Stimulated activated naive CD8-positive, alpha-beta T cell treated with anti-CD3 and anti-CD28 coated beads, Interleukin-15, amount 100 ng/mL, for 72 hours (primary cell): ENCODE results near the gene PPIL6.
A peak's percentile ranks its signal among the peaks of the same experiment; 100 is the strongest.
"Not testable (repeated sequence)": the region's sequence is repeated elsewhere in the genome, so short reads cannot be mapped to it uniquely, and the experiment has no call there.

ENCODE experiments used
- ATAC-seq: fragments of 150-1000 bp; cut with Tn5 transposase; 2 replicates; pipeline ENCODE4 v1.10.0; 2021; ENCODE audit warnings: mild to moderate bottlenecking, moderate library complexity
- DNase-seq, 2 donors: peaks; one replicate each; pipeline ENCODE4 v3.0.0; 2021 to 2022
- H3K27ac Mint-ChIP-seq, 2 donors: one replicate each; pipeline ENCODE4 v1.8.0; 2022; ENCODE audit warnings: mild to moderate bottlenecking in 2 of 2, mixed read lengths in 2 of 2, moderate library complexity in 2 of 2
- H3K27me3 Mint-ChIP-seq: one replicate; pipeline ENCODE4 v1.8.0; 2022; ENCODE audit warnings: mixed read lengths
- H3K4me1 Mint-ChIP-seq: one replicate; pipeline ENCODE4 v1.8.0; 2022; ENCODE audit warnings: mild to moderate bottlenecking, mixed read lengths
- H3K4me3 Mint-ChIP-seq, 2 donors: one replicate each; pipeline ENCODE4 v1.8.0; 2022; ENCODE audit warnings: mild to moderate bottlenecking in 2 of 2, mixed read lengths in 2 of 2, moderate library complexity in 1 of 2
- H3K9me3 Mint-ChIP-seq, 2 donors: one replicate each; pipeline ENCODE4 v1.8.0; 2022; ENCODE audit warnings: mixed read lengths in 2 of 2

PPIL6 gene

GRCh38 chr6:109473120-109473519, 32.7 kb upstream of the PPIL6 start:
- Mint-ChIP-seq H3K4me1 (peaks cover 83% of the 10 kb centered on the region), H3K27ac (peak overlapping the region; percentile 39 to 78), H3K4me3 (peak overlapping the region in 1 of 2 donors; percentile 59), H3K27me3 (no peaks in the 10 kb centered on the region), H3K9me3 (no peaks in the 10 kb centered on the region)
- ATAC-seq (no peak), DNase-seq (no peak)

GRCh38 chr6:109472132-109472995, 31.9 kb upstream of the PPIL6 start:
- no peaks in the 10 kb centered on the region for H3K27me3 Mint-ChIP-seq
- peak; percentile 50 for ATAC-seq
- no peak for DNase-seq
- H3K4me1 Mint-ChIP-seq: peaks cover 83% of the 10 kb centered on the region
- H3K27ac Mint-ChIP-seq: peak overlapping the region; percentile 72 to 78
- H3K9me3 Mint-ChIP-seq: no peaks in the 10 kb centered on the region
- H3K4me3 Mint-ChIP-seq: peak overlapping the region; percentile 18 to 42

- peaks cover 79% of the 10 kb centered on the region for H3K4me1 Mint-ChIP-seq
- peak; percentile 63 for ATAC-seq
- H3K4me3 Mint-ChIP-seq: no peak overlapping the region
- no peak for DNase-seq
- peak overlapping the region; percentile 9 to 31 for H3K27ac Mint-ChIP-seq
- H3K9me3 Mint-ChIP-seq: no peaks in the 10 kb centered on the region
- no peaks in the 10 kb centered on the region for H3K27me3 Mint-ChIP-seq
Measured at GRCh38 chr6:109471105-109471810, 30.8 kb upstream of the PPIL6 start.

GRCh38 chr6:109469591-109470189, 29.3 kb upstream of the PPIL6 start:
- DNase-seq: no peak
- no peak overlapping the region for H3K4me3 Mint-ChIP-seq
- no peaks in the 10 kb centered on the region for H3K9me3 Mint-ChIP-seq
- H3K27me3 Mint-ChIP-seq: no peaks in the 10 kb centered on the region
- no peak for ATAC-seq
- peak overlapping the region in 1 of 2 donors; percentile 74 for H3K27ac Mint-ChIP-seq
- H3K4me1 Mint-ChIP-seq: peaks cover 77% of the 10 kb centered on the region

GRCh38 chr6:109467696-109468095, 27.3 kb upstream of the PPIL6 start:
- DNase-seq: no peak
- Mint-ChIP-seq H3K4me1 (peaks cover 80% of the 10 kb centered on the region), H3K27ac (no peak overlapping the region), H3K4me3 (no peak overlapping the region), H3K27me3 (no peaks in the 10 kb centered on the region), H3K9me3 (no peaks in the 10 kb centered on the region)
- no peak for ATAC-seq

- H3K9me3 Mint-ChIP-seq: no peaks in the 10 kb centered on the region
- no peak overlapping the region for H3K4me3 Mint-ChIP-seq
- no peak overlapping the region for H3K27ac Mint-ChIP-seq
- H3K4me1 Mint-ChIP-seq: peaks cover 77% of the 10 kb centered on the region
- DNase-seq: no peak
- no peak for ATAC-seq
- H3K27me3 Mint-ChIP-seq: no peaks in the 10 kb centered on the region
Measured at GRCh38 chr6:109466212-109466923, 25.9 kb upstream of the PPIL6 start.

GRCh38 chr6:109465772-109466171, 25.3 kb upstream of the PPIL6 start:
- H3K4me3 Mint-ChIP-seq: no peak overlapping the region
- H3K4me1 Mint-ChIP-seq: peaks cover 71% of the 10 kb centered on the region
- no peak for ATAC-seq
- H3K27ac Mint-ChIP-seq: peak overlapping the region; percentile 28 to 63
- no peaks in the 10 kb centered on the region for H3K9me3 Mint-ChIP-seq
- no peaks in the 10 kb centered on the region for H3K27me3 Mint-ChIP-seq
- no peak for DNase-seq

- Mint-ChIP-seq H3K27me3 (no peaks in the 10 kb centered on the region), H3K27ac (no peak overlapping the region), H3K9me3 (no peaks in the 10 kb centered on the region), H3K4me3 (no peak overlapping the region), H3K4me1 (peaks cover 72% of the 10 kb centered on the region)
- DNase-seq (no peak), ATAC-seq (peak; percentile 15)
Measured at GRCh38 chr6:109461733-109462526, 21.5 kb upstream of the PPIL6 start.

- not testable (repeated sequence) for H3K4me3 Mint-ChIP-seq, H3K27me3 Mint-ChIP-seq, H3K27ac Mint-ChIP-seq, ATAC-seq, H3K9me3 Mint-ChIP-seq, DNase-seq
- H3K4me1 Mint-ChIP-seq: peaks cover 75% of the 10 kb centered on the region
Measured at GRCh38 chr6:109461205-109461604, 20.8 kb upstream of the PPIL6 start.

- DNase-seq (no peak), ATAC-seq (no peak)
- Mint-ChIP-seq H3K4me1 (peaks cover 68% of the 10 kb centered on the region), H3K4me3 (no peak overlapping the region), H3K27me3 (no peaks in the 10 kb centered on the region), H3K9me3 (no peaks in the 10 kb centered on the region), H3K27ac (no peak overlapping the region)
Measured at GRCh38 chr6:109460161-109460829, 19.9 kb upstream of the PPIL6 start.

- DNase-seq: peak; percentile 46 to 60
- Mint-ChIP-seq H3K27me3 (no peaks in the 10 kb centered on the region), H3K4me3 (peak overlapping the region; percentile 1 to 25), H3K4me1 (peaks cover 66% of the 10 kb centered on the region), H3K9me3 (no peaks in the 10 kb centered on the region), H3K27ac (peak overlapping the region in 1 of 2 donors; percentile 5)
- peak; percentile 67 for ATAC-seq
Measured at GRCh38 chr6:109458774-109459531, 18.5 kb upstream of the PPIL6 start.

GRCh38 chr6:109457562-109457996, 17.2 kb upstream of the PPIL6 start:
- Mint-ChIP-seq H3K27ac (no peak overlapping the region), H3K27me3 (no peaks in the 10 kb centered on the region), H3K9me3 (no peaks in the 10 kb centered on the region), H3K4me1 (peaks cover 74% of the 10 kb centered on the region), H3K4me3 (no peak overlapping the region)
- ATAC-seq (no peak), DNase-seq (no peak)

GRCh38 chr6:109456710-109457561, 16.5 kb upstream of the PPIL6 start:
- peaks cover 74% of the 10 kb centered on the region for H3K4me1 Mint-ChIP-seq
- no peaks in the 10 kb centered on the region for H3K27me3 Mint-ChIP-seq
- H3K9me3 Mint-ChIP-seq: no peaks in the 10 kb centered on the region
- ATAC-seq (no peak), DNase-seq (no peak)
- no peak overlapping the region for H3K27ac Mint-ChIP-seq
- peak overlapping the region; percentile 13 to 32 for H3K4me3 Mint-ChIP-seq
